GM13977 (cell line): ENCODE measurements around the gene CRNN.
A peak's percentile ranks its signal among the peaks of the same experiment; 100 is the strongest.

Experiments used
- DNase-seq: peaks from one replicate; pipeline ENCODE4 v3.0.0; 2012; ENCODE audit warnings: low spot score
- in situ Hi-C: fragments of 300-500 bp; cut with MboI; formaldehyde crosslinking; loops from one replicate; pipeline ENCODE4 v1.12.0; 2022; ENCODE audit warnings: low sequenced_read_pairs, low pct_unique_long_range_greater_than_20kb, mixed read lengths, inconsistent platforms; ENCODE audit not compliant: unreplicated experiment
- TF ChIP-seq, protein P1 (sequence below): IDR thresholded peaks from 2 replicates; pipeline ENCODE4 v1.5.1; 2012; ENCODE audit warnings: mild to moderate bottlenecking, control low read depth; ENCODE audit not compliant: insufficient read depth; ENCODE audit errors: extremely low read depth, missing control alignments

Gene CRNN

DNA sequence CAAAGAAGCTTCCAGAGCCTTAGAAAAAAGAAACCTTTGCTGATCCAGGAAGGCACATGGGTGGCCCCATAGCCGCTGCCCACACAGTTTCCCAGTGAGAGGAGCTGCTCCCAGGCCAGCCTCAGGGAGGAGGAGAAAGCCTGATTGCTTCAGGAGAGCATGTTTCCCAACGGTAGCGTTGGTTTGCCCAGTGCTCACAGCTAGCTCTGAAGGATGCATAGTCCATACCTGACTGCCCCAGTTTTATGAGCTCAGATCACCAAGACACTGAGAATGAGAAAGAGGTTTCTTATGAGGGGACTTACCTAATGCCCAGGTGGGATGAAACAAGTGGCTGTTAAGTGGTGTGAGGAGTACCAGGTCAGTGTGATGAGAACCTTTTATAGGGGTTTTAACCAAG lies at the start of gene CRNN:
TSS of gene CRNN (minus strand) at position 355 of the 400 bp plus-strand sequence. CDS start 2,030 bp downstream, outside the sequence.
- in situ Hi-C loops, result no loop called here

GRCh38 chr1:152462636-152463035 lies 48.6 kb upstream of the CRNN start:
- TF ChIP-seq, protein P1, sequence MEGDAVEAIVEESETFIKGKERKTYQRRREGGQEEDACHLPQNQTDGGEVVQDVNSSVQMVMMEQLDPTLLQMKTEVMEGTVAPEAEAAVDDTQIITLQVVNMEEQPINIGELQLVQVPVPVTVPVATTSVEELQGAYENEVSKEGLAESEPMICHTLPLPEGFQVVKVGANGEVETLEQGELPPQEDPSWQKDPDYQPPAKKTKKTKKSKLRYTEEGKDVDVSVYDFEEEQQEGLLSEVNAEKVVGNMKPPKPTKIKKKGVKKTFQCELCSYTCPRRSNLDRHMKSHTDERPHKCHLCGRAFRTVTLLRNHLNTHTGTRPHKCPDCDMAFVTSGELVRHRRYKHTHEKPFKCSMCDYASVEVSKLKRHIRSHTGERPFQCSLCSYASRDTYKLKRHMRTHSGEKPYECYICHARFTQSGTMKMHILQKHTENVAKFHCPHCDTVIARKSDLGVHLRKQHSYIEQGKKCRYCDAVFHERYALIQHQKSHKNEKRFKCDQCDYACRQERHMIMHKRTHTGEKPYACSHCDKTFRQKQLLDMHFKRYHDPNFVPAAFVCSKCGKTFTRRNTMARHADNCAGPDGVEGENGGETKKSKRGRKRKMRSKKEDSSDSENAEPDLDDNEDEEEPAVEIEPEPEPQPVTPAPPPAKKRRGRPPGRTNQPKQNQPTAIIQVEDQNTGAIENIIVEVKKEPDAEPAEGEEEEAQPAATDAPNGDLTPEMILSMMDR, result no peak
- in situ Hi-C loops, result loop anchor here (25.0 kb wide), 1 partner anchor 400 kb away; no protein-coding TSS in a partner anchor
- DNase-seq, result no peak

More for the DNA sequence above, at the start of gene CRNN:
- DNase-seq, result no peak
- TF ChIP-seq, protein P1, result no peak

DNA sequence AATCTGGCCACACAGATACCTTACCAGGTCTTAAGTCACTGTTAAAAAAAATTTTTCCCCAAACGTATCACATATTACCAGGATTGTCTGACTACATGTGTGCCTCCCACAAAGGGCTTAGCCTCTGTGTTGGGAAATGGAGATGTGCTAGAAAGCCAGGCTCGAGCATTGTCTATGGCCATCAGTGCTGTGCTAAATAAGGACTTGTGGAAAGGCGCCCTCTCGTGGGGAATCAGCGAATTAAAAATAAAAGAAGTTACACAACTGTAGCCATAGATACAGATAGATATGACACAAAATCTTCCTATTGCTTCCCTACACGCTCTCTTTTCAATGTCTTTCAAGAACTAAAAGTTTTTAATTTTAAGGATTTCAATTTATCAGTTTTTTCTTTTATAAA lies 47.5 kb upstream of the CRNN start:
- TF ChIP-seq, protein P1, result peak; percentile 35

DNA sequence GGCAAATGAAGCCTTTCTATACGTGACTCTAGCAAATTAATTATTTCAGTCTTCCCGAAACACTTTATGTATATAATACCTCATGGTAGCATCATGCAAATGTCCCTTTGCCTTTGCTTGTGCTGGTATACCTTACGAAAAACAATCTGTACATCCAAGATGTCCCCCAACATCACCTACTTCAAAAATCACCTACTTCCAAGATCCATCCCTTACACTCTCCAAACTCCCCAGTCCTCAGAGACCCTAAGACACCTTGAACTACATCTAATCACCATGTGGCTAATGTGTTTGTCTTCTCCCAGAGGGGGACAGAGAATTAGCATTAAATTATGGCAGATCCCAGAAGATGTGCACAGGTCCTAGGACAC lies 46.5 kb upstream of the CRNN start:
- in situ Hi-C loops, result loop anchor here (25.0 kb wide), 1 partner anchor 398 kb away; no protein-coding TSS in a partner anchor
- DNase-seq, result no peak
- TF ChIP-seq, protein P1, result peak; percentile 5

More for the DNA sequence above, 47.5 kb upstream of the CRNN start:
- DNase-seq, result peak; percentile 34
- in situ Hi-C loops, result loop anchor here (25.0 kb wide), 1 partner anchor 399 kb away; no protein-coding TSS in a partner anchor

GRCh38 chr1:152459596-152460528 lies 45.8 kb upstream of the CRNN start:
- in situ Hi-C loops, result loop anchor here (5.0 to 25.0 kb wide), 2 partner anchors 268 to 398 kb away; no protein-coding TSS in a partner anchor
- peak; percentile 76 for DNase-seq
- TF ChIP-seq, protein P1, result peak; percentile 80

GRCh38 chr1:152458384-152459185 lies 44.5 kb upstream of the CRNN start:
- in situ Hi-C loops, result loop anchor here (5.0 to 25.0 kb wide), 2 partner anchors 266 to 396 kb away; no protein-coding TSS in a partner anchor
- TF ChIP-seq, protein P1, result peak; percentile 91
- DNase-seq, result peak; percentile 61
